Natural killer cell (primary cell): ENCODE data around the gene MTMR4. TPM values are rescaled to one million over a fixed set of nuclear protein-coding genes. Genes with fewer than 3 reads are reported as not detected.
"Not testable (repeated sequence)": the region's sequence is repeated elsewhere in the genome, so short reads cannot be mapped to it uniquely, and the experiment has no call there.

Experiments used
- ATAC-seq, 3 donors: fragments of 150-1000 bp in 2 of 3; fragments of 200-7000 bp in 1 of 3; cut with Tn5 transposase; 1 replicate in 1 of 3; 2 replicates in 2 of 3; pipeline ENCODE4 v1.10.0; 2021; ENCODE audit warnings: mild to moderate bottlenecking in 2 of 3, moderate library complexity in 2 of 3
- DNase-seq, 2 donors: peaks; one replicate each; pipeline versions ENCODE4 v3.0.0 to v3.0.0-alpha.2; 2013 to 2021; ENCODE audit warnings: mixed read lengths in 1 of 2
- H3K27ac ChIP-seq: one replicate; pipeline ENCODE4 v1.5.1; 2013; ENCODE audit warnings: mild to moderate bottlenecking, low read length
- H3K27me3 ChIP-seq: one replicate; pipeline ENCODE4 v1.6.1; 2013; ENCODE audit warnings: low read length; ENCODE audit not compliant: control insufficient read depth, insufficient read depth
- H3K36me3 ChIP-seq: one replicate; pipeline ENCODE4 v1.6.1; 2013; ENCODE audit warnings: low read length; ENCODE audit not compliant: control insufficient read depth, insufficient read depth
- H3K4me1 ChIP-seq: one replicate; pipeline ENCODE4 v1.6.1; 2013; ENCODE audit warnings: low read length; ENCODE audit not compliant: control insufficient read depth, insufficient read depth
- H3K4me3 ChIP-seq: one replicate; pipeline ENCODE4 v1.5.1; 2013; ENCODE audit warnings: low read length
- H3K9me3 ChIP-seq: one replicate; pipeline ENCODE4 v1.6.1; 2013; ENCODE audit warnings: low read length; ENCODE audit not compliant: control insufficient read depth, insufficient read depth
- H3K27ac Mint-ChIP-seq, 2 donors: one replicate each; pipeline ENCODE4 v1.8.0; 2022; ENCODE audit warnings: mild to moderate bottlenecking in 2 of 2, mixed read lengths in 2 of 2, moderate library complexity in 1 of 2
- H3K27me3 Mint-ChIP-seq, 2 donors: one replicate each; pipeline ENCODE4 v1.8.0; 2022; ENCODE audit warnings: low read depth in 2 of 2, mixed read lengths in 2 of 2
- H3K36me3 Mint-ChIP-seq: one replicate; pipeline ENCODE4 v1.8.0; 2022; ENCODE audit warnings: mixed read lengths
- H3K4me1 Mint-ChIP-seq, 2 donors: one replicate each; pipeline ENCODE4 v1.8.0; 2022; ENCODE audit warnings: mixed read lengths in 2 of 2
- H3K4me3 Mint-ChIP-seq: one replicate; pipeline ENCODE4 v1.8.0; 2022; ENCODE audit warnings: mild to moderate bottlenecking, moderate library complexity, mixed read lengths
- H3K9me3 Mint-ChIP-seq, 2 donors: one replicate each; pipeline ENCODE4 v1.8.0; 2022; ENCODE audit warnings: mixed read lengths in 2 of 2
- CTCF ChIP-seq: fragments of 200-600 bp; IDR thresholded peaks from one replicate; pipeline ENCODE4 v1.8.0; 2022; ENCODE audit warnings: antibody characterized with exemption
- WGBS: methylation state at CpG from one replicate; pipeline ENCODE4 v1.1.7; 2013; ENCODE audit warnings: missing lambda C conversion rate; ENCODE audit not compliant: insufficient coverage; 5-methylcytosine and 5-hydroxymethylcytosine counted together
- intact Hi-C: fragments of 100-400 bp; cut with micrococcal nuclease; formaldehyde crosslinking; loops from one replicate; pipeline ENCODE4 v1.14.2; 2022
- total RNA-seq, 4 donors: library from RNA; stranded (reverse); fragments of 120-200 nt in 1 of 4; gene quantifications; one replicate each; pipeline versions ENCODE4 v1.2.3 to v1.2.4, GENCODE V29; 2013 to 2022

Gene MTMR4
- total RNA-seq, 3 donors from 2014 or later (not counting 1 experiment from before 2014, with no cell fraction given), result 28.4 to 43.4 (median 39.7) TPM

GRCh38 chr17:58556833-58557250 lies 42.4 kb upstream of the MTMR4 start:
- H3K4me1 ChIP-seq, result no peaks in the 10 kb centered on the region

GRCh38 chr17:58555109-58555508 lies 40.7 kb upstream of the MTMR4 start:
- H3K4me1 Mint-ChIP-seq, H3K27ac ChIP-seq, H3K9me3 ChIP-seq, H3K36me3 ChIP-seq, DNase-seq, H3K27me3 ChIP-seq, H3K4me3 ChIP-seq, H3K27ac Mint-ChIP-seq, intact Hi-C loops, H3K36me3 Mint-ChIP-seq, H3K4me3 Mint-ChIP-seq, H3K27me3 Mint-ChIP-seq, ATAC-seq, H3K4me1 ChIP-seq, H3K9me3 Mint-ChIP-seq: not testable (repeated sequence)
- 92% methylated on average over 3 of the region's 3 CpGs for WGBS

More at GRCh38 chr17:58556833-58557250, 42.4 kb upstream of the MTMR4 start:
- intact Hi-C loops, result no loop called here
- Histone ChIP-seq H3K9me3 (no peaks in the 10 kb centered on the region), H3K27ac (no peak overlapping the region), H3K27me3 (no peaks in the 10 kb centered on the region), H3K36me3 (no peaks in the 10 kb centered on the region), H3K4me3 (no peak overlapping the region)
- DNase-seq, result no peak
- H3K27ac Mint-ChIP-seq, result no peak overlapping the region
- no peaks in the 10 kb centered on the region for H3K4me1 Mint-ChIP-seq
- no peaks in the 10 kb centered on the region for H3K36me3 Mint-ChIP-seq
- 14% methylated on average over 4 of the region's 5 CpGs for WGBS
- H3K27me3 Mint-ChIP-seq, result peaks cover 0 to 10% of the 10 kb centered on the region in 2 donors
- no peak overlapping the region for H3K4me3 Mint-ChIP-seq
- no peak for ATAC-seq
- TF ChIP-seq CTCF, result no peak
- H3K9me3 Mint-ChIP-seq, result no peaks in the 10 kb centered on the region

- Histone ChIP-seq H3K27me3 (no peaks in the 10 kb centered on the region), H3K27ac (no peak overlapping the region), H3K4me3 (no peak overlapping the region), H3K36me3 (no peaks in the 10 kb centered on the region), H3K4me1 (no peaks in the 10 kb centered on the region), H3K9me3 (no peaks in the 10 kb centered on the region)
- no peak for DNase-seq
- Mint-ChIP-seq H3K4me3 (no peak overlapping the region), H3K27ac (no peak overlapping the region), H3K36me3 (no peaks in the 10 kb centered on the region), H3K9me3 (no peaks in the 10 kb centered on the region), H3K27me3 (peaks cover 0 to 6% of the 10 kb centered on the region in 2 donors), H3K4me1 (no peaks in the 10 kb centered on the region)
- ATAC-seq, result peak in 1 of 3 donors; percentile 37
- TF ChIP-seq CTCF, result no peak
- 95% methylated on average over 2 of the region's 2 CpGs for WGBS
- intact Hi-C loops, result no loop called here
Measured at GRCh38 chr17:58541249-58541648, 26.8 kb upstream of the MTMR4 start.

- TF ChIP-seq CTCF, result no peak
- intact Hi-C loops, result no loop called here
Measured at GRCh38 chr17:58539698-58540097, 25.3 kb upstream of the MTMR4 start.

More at GRCh38 chr17:58539698-58540097, 25.3 kb upstream of the MTMR4 start:
- no peak for DNase-seq
- Histone ChIP-seq H3K27ac (no peak overlapping the region), H3K4me1 (peaks cover 4% of the 10 kb centered on the region), H3K4me3 (no peak overlapping the region), H3K27me3 (no peaks in the 10 kb centered on the region), H3K36me3 (no peaks in the 10 kb centered on the region), H3K9me3 (no peaks in the 10 kb centered on the region)
- Mint-ChIP-seq H3K9me3 (no peaks in the 10 kb centered on the region), H3K27me3 (peaks cover 10 to 18% of the 10 kb centered on the region in 2 donors), H3K36me3 (no peaks in the 10 kb centered on the region), H3K4me1 (no peaks in the 10 kb centered on the region), H3K27ac (no peak overlapping the region), H3K4me3 (no peak overlapping the region)
- no peak for ATAC-seq
